Chondrocyte (in vitro differentiated cells): ENCODE measurements around the gene ADPRS. TPM values are rescaled to one million over a fixed set of nuclear protein-coding genes. Genes with fewer than 3 reads are reported as not detected.
A peak's percentile ranks its signal among the peaks of the same experiment; 100 is the strongest.

Experiments
- DNase-seq: peaks from one replicate; pipeline ENCODE4 v3.0.0; 2021; ENCODE audit warnings: mixed read lengths, low spot score
- H3K27ac Mint-ChIP-seq: one replicate; pipeline ENCODE4 v1.8.0; 2021; ENCODE audit warnings: mild to moderate bottlenecking, moderate library complexity, mixed read lengths; ENCODE audit not compliant: unreplicated experiment
- H3K27me3 Mint-ChIP-seq: 2 replicates; pipeline ENCODE4 v1.8.0; 2021; ENCODE audit warnings: low read depth, mixed read lengths
- H3K36me3 Mint-ChIP-seq: 2 replicates; pipeline ENCODE4 v1.8.0; 2021; ENCODE audit warnings: low read depth, mixed read lengths
- H3K4me1 Mint-ChIP-seq: 2 replicates; pipeline ENCODE4 v1.8.0; 2021; ENCODE audit warnings: low read depth, mild to moderate bottlenecking, mixed read lengths
- H3K4me3 Mint-ChIP-seq: one replicate; pipeline ENCODE4 v1.8.0; 2021; ENCODE audit warnings: mild to moderate bottlenecking, moderate library complexity, mixed read lengths; ENCODE audit not compliant: unreplicated experiment
- H3K9me3 Mint-ChIP-seq: 2 replicates; pipeline ENCODE4 v1.8.0; 2021; ENCODE audit warnings: low read depth, mixed read lengths
- total RNA-seq: library from RNA; stranded (reverse); gene quantifications from 3 replicates; pipeline ENCODE4 v1.2.1, GENCODE V29; 2021
- TF ChIP-seq, protein P1 (sequence below): fragments of 200-600 bp; sonication (generic); IDR thresholded peaks from 2 replicates; pipeline ENCODE4 v1.5.0; 2021; ENCODE audit warnings: antibody characterized with exemption, mild to moderate bottlenecking, moderate library complexity

ADPRS gene
- total RNA-seq, 1 donor from 2014 or later = 26.9 TPM

DNA sequence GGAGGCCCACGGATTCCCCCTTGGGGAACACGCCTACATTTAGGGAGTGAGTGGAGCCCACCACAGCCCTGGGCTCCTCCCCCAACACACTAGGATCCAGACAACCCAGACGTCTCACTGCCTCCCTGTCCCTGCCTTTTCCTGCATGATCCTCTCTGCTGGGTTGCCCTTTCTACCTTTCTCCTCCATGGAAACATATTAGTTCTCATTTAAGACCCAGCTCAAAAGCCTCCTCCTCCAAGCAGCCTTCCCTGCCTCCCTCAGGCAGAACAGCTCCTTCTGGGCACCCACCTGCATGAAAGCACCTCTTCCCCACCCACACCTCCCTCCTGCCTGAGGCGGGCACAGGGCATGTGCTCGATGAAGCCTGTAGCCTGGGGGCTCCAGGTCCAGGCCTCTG is 25.7 kb downstream of the ADPRS start:
- H3K4me1 Mint-ChIP-seq = peaks cover 41% of the 10 kb centered on the region
- H3K27me3 Mint-ChIP-seq = no peaks in the 10 kb centered on the region
- H3K36me3 Mint-ChIP-seq = no peaks in the 10 kb centered on the region
- no peak overlapping the region for H3K4me3 Mint-ChIP-seq
- H3K27ac Mint-ChIP-seq = no peak overlapping the region
- TF ChIP-seq, protein P1, sequence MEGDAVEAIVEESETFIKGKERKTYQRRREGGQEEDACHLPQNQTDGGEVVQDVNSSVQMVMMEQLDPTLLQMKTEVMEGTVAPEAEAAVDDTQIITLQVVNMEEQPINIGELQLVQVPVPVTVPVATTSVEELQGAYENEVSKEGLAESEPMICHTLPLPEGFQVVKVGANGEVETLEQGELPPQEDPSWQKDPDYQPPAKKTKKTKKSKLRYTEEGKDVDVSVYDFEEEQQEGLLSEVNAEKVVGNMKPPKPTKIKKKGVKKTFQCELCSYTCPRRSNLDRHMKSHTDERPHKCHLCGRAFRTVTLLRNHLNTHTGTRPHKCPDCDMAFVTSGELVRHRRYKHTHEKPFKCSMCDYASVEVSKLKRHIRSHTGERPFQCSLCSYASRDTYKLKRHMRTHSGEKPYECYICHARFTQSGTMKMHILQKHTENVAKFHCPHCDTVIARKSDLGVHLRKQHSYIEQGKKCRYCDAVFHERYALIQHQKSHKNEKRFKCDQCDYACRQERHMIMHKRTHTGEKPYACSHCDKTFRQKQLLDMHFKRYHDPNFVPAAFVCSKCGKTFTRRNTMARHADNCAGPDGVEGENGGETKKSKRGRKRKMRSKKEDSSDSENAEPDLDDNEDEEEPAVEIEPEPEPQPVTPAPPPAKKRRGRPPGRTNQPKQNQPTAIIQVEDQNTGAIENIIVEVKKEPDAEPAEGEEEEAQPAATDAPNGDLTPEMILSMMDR = no peak
- DNase-seq = no peak
- H3K9me3 Mint-ChIP-seq = no peaks in the 10 kb centered on the region

DNA sequence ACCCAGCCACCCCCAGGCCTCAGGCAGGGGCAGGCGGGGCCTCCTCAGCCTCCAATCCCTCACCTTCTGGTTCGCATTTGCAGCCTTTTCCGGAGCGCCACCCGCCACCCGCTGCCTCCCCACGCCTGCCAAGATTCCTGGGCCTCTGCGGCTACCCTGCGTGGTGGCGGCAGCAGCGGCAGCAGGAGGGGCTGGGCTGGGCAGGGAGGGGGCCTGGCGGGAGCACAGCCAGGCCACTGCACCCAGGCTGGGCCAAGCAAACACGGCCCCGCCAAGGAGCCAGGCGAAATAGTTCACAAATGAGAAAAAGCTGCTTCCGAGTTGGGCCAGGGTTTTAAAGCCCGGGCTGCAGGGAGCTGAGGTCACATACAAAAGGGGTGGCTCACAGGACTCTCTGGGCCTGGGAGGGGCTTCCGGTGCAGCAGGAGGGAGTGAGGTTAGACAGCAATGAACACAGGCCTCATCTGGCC is 26.5 kb downstream of the ADPRS start:
- DNase-seq = no peak
- peak overlapping the region; percentile 87 for H3K27ac Mint-ChIP-seq
- peak overlapping the region; percentile 25 for H3K4me3 Mint-ChIP-seq
- TF ChIP-seq, protein P1 = no peak
- no peaks in the 10 kb centered on the region for H3K27me3 Mint-ChIP-seq
- no peaks in the 10 kb centered on the region for H3K36me3 Mint-ChIP-seq
- H3K9me3 Mint-ChIP-seq = no peaks in the 10 kb centered on the region
- H3K4me1 Mint-ChIP-seq = peaks cover 46% of the 10 kb centered on the region

DNA sequence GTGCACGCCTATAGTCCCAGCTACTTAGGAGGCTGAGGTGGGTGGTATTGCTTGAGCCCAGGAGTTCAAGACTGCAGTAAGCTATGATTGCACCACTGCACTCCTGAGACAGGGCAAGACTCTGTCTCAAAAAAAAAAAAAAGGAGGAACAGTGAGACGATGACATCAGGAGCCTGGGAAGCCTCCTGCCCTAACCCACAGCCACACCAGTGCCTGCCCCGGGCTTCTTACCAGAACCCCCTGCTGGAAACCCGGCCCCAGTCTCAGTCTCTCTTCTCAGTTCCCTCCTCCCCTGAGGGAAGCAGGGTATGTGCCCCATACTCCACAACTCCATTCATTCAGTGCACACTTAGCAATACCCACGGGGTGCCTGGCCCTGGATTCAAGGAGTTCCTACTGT is 27.2 kb downstream of the ADPRS start:
- TF ChIP-seq, protein P1 = no peak
- H3K4me3 Mint-ChIP-seq = no peak overlapping the region
- H3K27me3 Mint-ChIP-seq = no peaks in the 10 kb centered on the region
- H3K9me3 Mint-ChIP-seq = no peaks in the 10 kb centered on the region
- no peaks in the 10 kb centered on the region for H3K36me3 Mint-ChIP-seq
- H3K27ac Mint-ChIP-seq = peak overlapping the region; percentile 87
- peaks cover 45% of the 10 kb centered on the region for H3K4me1 Mint-ChIP-seq
- DNase-seq = no peak

DNA sequence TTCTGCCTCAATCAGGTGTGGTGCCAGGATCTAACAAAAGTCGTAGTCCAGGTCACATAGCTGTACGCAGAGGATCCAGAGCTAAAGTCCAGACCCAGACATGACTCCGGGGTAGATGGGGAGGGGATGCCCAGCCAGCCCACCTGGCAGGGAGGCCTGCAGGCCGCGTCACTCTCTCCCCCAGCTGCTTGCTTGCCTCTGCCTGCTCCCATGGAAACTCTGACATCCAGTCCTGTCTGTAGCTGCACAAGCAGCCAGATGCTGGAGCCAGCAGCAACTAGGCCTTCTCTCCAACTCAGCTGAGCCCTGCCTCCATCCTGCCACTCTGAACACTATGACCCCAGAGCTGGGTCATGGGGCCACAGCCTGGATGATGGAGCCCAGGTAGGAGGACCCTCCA is 28.2 kb downstream of the ADPRS start:
- Mint-ChIP-seq H3K27me3 (no peaks in the 10 kb centered on the region), H3K4me1 (peaks cover 42% of the 10 kb centered on the region), H3K27ac (no peak overlapping the region), H3K4me3 (no peak overlapping the region), H3K9me3 (no peaks in the 10 kb centered on the region), H3K36me3 (no peaks in the 10 kb centered on the region)
- TF ChIP-seq, protein P1 = no peak
- no peak for DNase-seq

DNA sequence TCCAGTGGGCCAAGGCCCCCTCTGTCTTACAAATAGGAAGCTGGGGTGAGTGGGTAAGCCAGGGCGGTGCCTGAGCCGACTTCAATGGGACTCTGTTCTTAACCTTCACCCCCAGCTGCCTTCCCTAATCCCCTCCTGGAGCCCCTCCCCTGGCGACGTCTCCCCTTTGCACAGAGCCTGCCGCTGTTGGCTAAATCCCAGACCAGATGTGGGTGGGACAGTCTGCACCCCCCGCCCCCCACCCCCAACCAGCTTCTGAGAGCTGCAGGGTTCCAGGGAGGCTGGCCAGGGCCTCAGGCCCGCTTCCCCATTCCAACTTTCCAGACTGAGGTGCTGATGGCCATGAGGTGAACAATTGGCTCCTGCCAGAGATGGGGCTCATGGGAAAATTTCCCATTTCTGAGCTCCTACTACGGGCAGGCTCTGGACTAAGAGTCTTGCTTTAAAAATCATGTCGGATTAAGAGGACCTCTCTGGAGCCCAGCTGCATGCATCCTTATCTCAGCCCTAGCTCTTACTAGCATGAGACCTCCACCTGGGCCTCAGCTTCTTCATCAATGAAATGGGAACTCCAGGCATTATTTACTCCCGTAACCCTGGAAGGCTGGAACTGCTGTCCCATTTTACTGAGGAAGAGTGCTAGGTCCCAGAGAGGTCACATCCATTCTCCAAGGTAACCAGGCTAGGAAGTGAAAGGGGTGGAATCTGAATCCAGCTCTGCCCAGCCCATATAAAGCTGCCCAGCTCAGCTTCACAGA is 29.9 kb downstream of the ADPRS start:
- no peak for DNase-seq
- Mint-ChIP-seq H3K36me3 (no peaks in the 10 kb centered on the region), H3K4me1 (peaks cover 54% of the 10 kb centered on the region), H3K27ac (no peak overlapping the region), H3K4me3 (no peak overlapping the region), H3K27me3 (no peaks in the 10 kb centered on the region), H3K9me3 (no peaks in the 10 kb centered on the region)
- TF ChIP-seq, protein P1 = no peak
